SIG-M5 treated with dmso at 0.1 percent for 504 hours (cell line): ENCODE results near the gene FKBP11.
"Not testable (repeated sequence)": the region's sequence is repeated elsewhere in the genome, so short reads cannot be mapped to it uniquely, and the experiment has no call there.

Source experiments
- DNase-seq: peaks from one replicate; lab custom pipeline; 2025; ENCODE audit not compliant: unreplicated experiment; lab: John Stamatoyannopoulos, UW

The FKBP11 gene

GRCh38 chr12:48917857-48918537 lies 7.3 kb downstream of the FKBP11 start:
- DNase-seq, result no peak

- no peak for DNase-seq
Measured at GRCh38 chr12:48910196-48910595, 15.1 kb downstream of the FKBP11 start.

GRCh38 chr12:48909698-48910097 lies 15.6 kb downstream of the FKBP11 start:
- DNase-seq, result not testable (repeated sequence)

DNA sequence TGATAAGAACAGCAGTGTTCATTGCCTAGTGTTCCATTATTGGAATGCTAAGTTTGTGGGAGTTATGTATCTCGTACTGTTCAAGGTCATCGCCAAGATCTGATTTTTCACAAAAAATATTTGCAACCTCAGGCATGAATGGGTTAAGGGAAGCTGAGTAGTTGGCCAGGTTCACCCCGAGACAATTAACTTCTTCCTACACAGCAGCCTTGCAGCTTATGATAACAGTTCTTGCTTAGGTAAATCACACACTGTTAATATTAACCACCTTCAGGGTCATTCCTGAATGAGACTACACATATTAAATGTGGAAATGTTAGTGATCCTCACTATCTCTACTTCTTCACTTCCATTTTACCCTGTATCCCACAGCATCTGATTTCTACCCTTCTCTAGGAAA lies 18.0 kb downstream of the FKBP11 start:
- no peak for DNase-seq

GRCh38 chr12:48903982-48904411 lies 21.3 kb downstream of the FKBP11 start:
- DNase-seq, result peak; percentile 84

GRCh38 chr12:48903363-48903981 lies 21.8 kb downstream of the FKBP11 start:
- DNase-seq, result no peak

- no peak for DNase-seq
Measured at GRCh38 chr12:48901278-48901677, 24.0 kb downstream of the FKBP11 start.

DNA sequence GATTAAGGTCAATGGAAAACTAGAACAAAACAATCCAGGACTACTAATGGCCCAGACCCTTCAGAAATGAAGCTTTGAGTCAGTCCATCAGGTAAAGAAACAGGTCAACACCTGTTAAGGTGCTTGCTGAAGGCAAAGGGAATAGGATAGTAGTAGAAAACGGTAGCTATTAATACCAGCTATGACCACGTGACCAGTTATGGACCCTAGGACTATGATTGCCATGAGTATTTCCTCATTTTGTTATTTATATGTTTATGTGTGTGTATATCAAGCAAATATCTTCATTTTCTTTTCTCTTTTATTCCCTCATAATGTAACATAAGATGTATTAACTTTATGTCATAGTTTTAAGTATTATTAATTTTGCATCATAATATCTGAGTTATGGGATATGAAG lies 25.6 kb downstream of the FKBP11 start:
- no peak for DNase-seq

GRCh38 chr12:48894271-48894670 lies 31.0 kb downstream of the FKBP11 start:
- no peak for DNase-seq

DNA sequence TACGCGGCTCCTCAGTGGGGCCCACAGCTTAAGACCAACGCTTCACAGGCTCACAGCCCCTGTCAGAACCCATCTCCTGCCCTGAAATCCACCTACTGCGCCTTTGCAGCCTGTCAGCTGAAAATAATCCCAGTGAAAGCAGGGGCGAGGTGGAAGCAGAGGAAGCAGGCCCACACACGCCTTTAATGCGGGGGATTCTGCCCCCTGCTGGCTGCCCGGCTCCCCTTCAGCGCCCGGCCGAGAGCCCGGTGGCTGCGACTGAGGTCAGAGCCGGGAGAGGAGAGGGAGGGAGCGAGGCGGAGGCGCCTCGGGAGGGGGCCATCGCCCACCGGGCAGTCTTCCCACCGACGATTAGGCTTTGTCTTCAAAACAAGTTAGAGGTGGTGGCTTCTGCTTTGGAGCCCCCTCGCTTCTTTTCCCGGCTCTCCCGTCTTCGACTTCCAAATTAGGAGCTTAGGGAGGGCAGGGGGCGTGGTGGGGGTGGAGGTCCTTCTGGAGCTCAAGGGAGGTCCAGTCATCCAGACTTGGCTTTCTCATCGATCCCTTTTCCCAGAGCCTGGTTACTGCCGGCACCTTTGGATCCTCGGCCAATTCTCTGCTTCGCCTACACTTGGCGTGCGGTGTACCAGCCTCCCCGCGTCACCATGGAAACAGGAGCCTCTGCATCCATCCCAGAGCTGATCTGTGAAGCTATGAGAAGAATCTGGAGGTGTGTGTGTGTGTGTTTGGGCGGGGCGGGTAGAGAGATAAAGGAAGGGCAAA lies 34.5 kb downstream of the FKBP11 start:
- peak; percentile 64 for DNase-seq

DNA sequence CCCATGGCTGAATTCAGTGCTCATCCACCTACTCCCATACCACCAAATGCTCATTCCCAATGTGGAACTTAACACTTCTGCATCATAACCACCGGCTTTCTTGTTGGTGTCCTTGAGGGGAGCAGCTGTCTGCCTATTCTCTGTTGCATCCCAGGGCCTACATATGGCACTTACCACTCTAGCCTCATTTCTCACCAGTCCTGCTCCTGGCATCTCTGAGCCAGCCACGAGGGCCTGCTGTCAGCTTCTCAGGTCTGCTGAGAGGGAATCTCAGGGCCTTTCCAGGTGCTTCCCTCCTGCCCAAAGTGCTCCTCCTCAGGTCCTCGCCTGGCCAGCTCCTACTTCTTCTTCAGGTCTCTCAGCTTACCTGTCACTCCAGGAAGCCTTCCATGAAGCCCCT lies 35.6 kb downstream of the FKBP11 start:
- DNase-seq, result no peak

DNA sequence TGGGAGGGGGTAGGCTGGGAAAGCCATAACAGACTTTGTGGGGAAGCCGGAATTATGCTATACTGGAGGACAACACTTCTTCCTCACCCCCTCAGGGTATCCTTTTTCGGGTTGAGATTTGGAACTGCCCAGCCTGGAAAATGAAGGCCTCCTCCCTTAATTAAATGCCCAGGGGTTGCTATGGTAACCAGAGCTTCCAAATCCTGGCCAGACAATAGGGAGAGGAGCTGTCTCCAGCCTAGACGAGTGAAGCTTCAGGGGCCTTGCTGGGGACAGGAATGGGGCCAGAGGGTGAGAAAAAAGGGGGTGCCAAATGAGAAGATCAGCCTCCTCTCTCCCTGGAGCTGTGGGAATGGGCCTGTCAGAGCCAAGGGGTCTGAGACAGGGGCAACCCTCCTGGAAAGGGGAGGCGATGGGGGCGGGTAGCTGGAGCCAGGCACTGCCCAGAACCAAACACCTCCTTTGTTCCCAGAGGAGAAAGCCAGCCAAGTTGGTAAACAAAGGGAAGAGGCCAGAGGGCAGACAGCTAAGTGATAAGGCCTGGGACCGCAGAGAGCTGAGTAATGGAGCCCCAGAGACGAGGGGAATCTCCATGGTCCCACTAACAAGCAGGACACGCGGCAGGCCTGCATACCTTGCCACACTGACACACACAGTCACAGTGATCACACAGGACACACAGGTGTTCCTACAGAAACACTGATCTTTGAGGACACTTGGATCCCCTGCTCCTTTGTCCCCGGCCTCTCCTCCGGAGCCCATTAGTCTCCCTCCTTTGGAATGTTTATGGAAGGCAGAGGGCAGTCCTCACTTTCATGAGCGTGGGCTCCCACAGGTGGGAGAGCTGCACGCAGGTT lies 41.8 kb downstream of the FKBP11 start:
- DNase-seq, result no peak

DNA sequence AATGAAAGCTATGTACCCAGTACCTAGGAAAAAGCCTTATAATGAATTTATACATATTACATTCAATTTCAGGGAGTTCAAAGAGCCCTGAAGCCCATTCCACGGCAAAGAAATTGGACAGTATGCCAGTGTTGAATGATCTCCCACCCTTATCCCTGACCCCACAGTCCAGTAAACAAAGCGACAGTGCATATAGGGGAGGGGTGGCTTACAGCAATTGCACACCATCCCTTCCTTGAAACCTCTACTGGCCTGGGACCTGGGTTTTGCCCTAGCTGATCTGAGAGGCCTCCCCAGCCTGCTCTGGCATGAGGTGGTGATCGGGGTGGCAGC lies 42.4 kb downstream of the FKBP11 start:
- no peak for DNase-seq

- DNase-seq, result peak; percentile 18
Measured at GRCh38 chr12:48882315-48882687, 43.0 kb downstream of the FKBP11 start.

DNA sequence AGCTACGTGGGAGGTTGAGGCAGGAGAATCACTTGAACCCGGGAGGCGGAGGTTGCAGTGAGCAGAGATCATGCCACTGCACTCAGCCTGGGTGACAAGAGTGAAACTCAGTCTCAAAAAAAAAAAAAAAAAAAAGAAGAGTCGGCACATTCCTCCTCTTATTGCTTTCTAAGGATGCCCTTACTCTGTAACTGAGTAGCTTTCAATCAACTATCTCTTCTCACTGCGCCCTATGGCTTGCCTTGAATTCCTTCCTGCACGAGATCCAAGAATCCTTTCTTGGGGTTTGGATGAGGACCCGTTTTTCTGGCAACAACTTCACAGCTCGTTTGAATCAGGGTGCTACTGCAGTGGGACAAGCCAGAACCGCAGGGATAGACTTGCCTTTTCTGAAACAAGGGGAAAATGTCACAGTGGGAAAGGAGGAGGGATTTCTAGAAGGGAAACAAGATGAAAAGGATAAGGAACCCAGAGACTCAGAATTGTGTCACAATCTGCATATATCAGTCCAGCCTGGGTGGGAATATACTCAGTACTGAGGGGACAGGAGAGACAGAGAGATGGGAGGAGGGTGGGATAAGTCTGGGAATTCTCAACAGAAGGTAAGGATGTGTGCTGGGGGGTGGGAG lies 43.5 kb downstream of the FKBP11 start:
- no peak for DNase-seq

DNA sequence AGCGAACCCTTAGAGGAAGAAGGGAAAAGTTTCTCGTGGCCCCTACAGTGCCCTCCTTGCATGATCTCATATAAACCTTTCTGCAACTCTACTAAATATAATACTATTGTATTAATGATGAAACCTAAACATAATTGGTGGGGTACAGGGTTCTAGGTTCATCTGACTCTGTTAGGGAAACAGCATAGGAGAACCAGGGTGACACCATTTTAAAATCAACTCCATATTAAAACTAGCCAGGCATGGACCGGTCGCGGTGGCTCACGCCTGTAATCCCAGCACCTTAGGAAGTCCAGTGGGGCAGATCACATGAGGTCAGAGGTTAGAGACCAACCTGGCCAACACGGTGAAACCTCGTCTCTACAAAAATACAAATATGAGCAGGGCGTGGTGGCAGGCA lies 44.6 kb downstream of the FKBP11 start:
- no peak for DNase-seq

GRCh38 chr12:48878548-48878947 lies 46.7 kb downstream of the FKBP11 start:
- no peak for DNase-seq

DNA sequence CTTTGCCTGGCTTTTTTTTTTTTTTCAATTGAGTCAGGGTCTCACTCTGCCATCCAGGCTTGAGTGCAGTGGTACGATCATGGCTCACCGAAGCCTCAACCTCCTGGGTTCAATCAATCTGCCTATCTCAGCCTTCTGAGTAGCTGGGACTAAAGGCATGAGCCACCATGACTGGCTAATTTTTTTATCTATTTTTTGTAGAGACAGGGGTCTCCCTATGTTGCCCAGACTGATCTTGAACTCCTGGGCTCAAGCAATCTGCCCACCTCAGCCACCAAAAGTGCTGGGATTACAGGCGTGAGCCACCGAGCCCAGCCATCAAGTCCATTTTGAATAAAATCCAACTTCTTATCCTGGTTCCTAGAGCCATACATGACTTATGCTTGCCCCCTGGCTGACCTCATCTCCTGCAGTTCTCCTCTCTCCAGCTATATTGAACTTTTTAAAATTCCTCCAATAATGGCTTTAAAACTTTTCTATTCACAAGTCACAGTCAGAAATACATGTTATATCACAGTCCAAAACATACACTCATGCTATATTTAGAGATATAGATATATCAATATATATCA lies 49.3 kb downstream of the FKBP11 start:
- DNase-seq, result no peak

DNA sequence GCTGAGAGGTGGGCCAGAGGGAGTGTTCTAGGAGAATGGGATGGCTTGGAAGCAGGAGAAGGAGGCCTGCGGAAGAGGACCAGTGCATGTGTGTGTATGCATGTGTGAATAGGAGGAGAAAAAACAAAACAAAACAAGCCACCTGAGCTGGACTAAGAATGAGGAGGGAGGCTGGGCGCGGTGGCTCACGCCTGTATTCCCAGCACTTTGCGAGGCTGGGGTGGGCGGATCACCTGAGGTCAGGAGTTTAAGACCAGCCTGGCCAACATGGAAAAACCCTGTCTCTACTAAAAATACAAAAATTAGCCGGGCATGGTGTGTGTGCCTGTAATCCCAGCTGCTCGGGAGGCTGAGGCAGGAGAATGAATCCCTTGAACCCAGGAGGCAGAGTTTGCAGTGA lies 51.8 kb downstream of the FKBP11 start:
- DNase-seq, result not testable (repeated sequence)

GRCh38 chr12:48873096-48873495 lies 52.2 kb downstream of the FKBP11 start:
- DNase-seq, result no peak
